WTC11 (cell line): ENCODE data around the gene COL5A2. TPM values are rescaled to one million over a fixed set of nuclear protein-coding genes. Genes with fewer than 3 reads are reported as not detected.
A peak's percentile ranks its signal among the peaks of the same experiment; 100 is the strongest.

Experiments used
- ATAC-seq: fragments of 200-7000 bp; cut with Tn5 transposase; 2 replicates; pipeline ENCODE4 v1.10.0; 2021; ENCODE audit warnings: mild to moderate bottlenecking, moderate library complexity
- CTCF ChIA-PET: fragments of 300-600 bp; sonication (Branson Sonifier 250); formaldehyde crosslinking; loops from one replicate; lab custom pipeline; 2021; ENCODE audit warnings: antibody characterized with exemption; lab: Charles Lee
- POLR2A ChIA-PET: fragments of 350-600 bp; sonication (Branson Sonifier 250); formaldehyde crosslinking; loops from one replicate; lab custom pipeline; 2021; ENCODE audit warnings: antibody characterized with exemption; lab: Charles Lee
- DNase-seq: peaks from one replicate; pipeline ENCODE4 v3.0.0; 2021; ENCODE audit warnings: low spot score
- H3K27ac Mint-ChIP-seq: 2 replicates; pipeline ENCODE4 v1.8.0; 2021; ENCODE audit warnings: mixed read lengths
- H3K27me3 Mint-ChIP-seq: 2 replicates; pipeline ENCODE4 v1.8.0; 2021; ENCODE audit warnings: low read depth, mild to moderate bottlenecking, moderate library complexity, mixed read lengths
- H3K36me3 Mint-ChIP-seq: 2 replicates; pipeline ENCODE4 v1.8.0; 2021; ENCODE audit warnings: mixed read lengths
- H3K4me1 Mint-ChIP-seq: 2 replicates; pipeline ENCODE4 v1.8.0; 2022; ENCODE audit warnings: mixed read lengths
- H3K4me3 Mint-ChIP-seq: 2 replicates; pipeline ENCODE4 v1.8.0; 2021; ENCODE audit warnings: mild to moderate bottlenecking, moderate library complexity, mixed read lengths
- H3K9me3 Mint-ChIP-seq: 2 replicates; pipeline ENCODE4 v1.8.0; 2021; ENCODE audit warnings: mixed read lengths
- ATF6 ChIP-seq: sonication (generic); formaldehyde crosslinking; IDR thresholded peaks from 2 replicates; pipeline ENCODE4 v1.8.1; 2023; ENCODE audit warnings: mild to moderate bottlenecking, missing genetic modification reagents
- CDX4 ChIP-seq: fragments of 250-450 bp; sonication (Bioruptor Pico); IDR thresholded peaks from 2 replicates; pipeline ENCODE4 v1.9.0; 2021; ENCODE audit warnings: moderate library complexity, mild to moderate bottlenecking, inconsistent platforms, borderline replicate concordance
- JUN ChIP-seq: sonication (generic); formaldehyde crosslinking; IDR thresholded peaks from 2 replicates; pipeline ENCODE4 v1.8.0; 2023; ENCODE audit warnings: mild to moderate bottlenecking, missing genetic modification reagents
- KAT7 ChIP-seq: sonication (generic); formaldehyde crosslinking; IDR thresholded peaks from 2 replicates; pipeline ENCODE4 v1.8.1; 2023; ENCODE audit warnings: missing genetic modification reagents, mild to moderate bottlenecking, borderline replicate concordance
- NFATC4 ChIP-seq: fragments of 250-450 bp; sonication (Bioruptor Pico); IDR thresholded peaks from 2 replicates; pipeline ENCODE4 v1.9.0; 2021; ENCODE audit warnings: mild to moderate bottlenecking
- NR3C1 ChIP-seq: sonication (generic); formaldehyde crosslinking; conservative IDR thresholded peaks from 2 replicates; pipeline ENCODE4 v1.8.1; 2023; ENCODE audit warnings: low read depth, mild to moderate bottlenecking, missing genetic modification reagents
- RORB ChIP-seq: fragments of 250-450 bp; sonication (Bioruptor Pico); IDR thresholded peaks from 2 replicates; pipeline ENCODE4 v1.9.0; 2021; ENCODE audit warnings: mild to moderate bottlenecking
- TCF7 ChIP-seq: sonication (generic); formaldehyde crosslinking; IDR thresholded peaks from 2 replicates; pipeline ENCODE4 v1.8.0; 2022; ENCODE audit warnings: mild to moderate bottlenecking, low read depth, missing genetic modification reagents, moderate library complexity
- USF1 ChIP-seq: sonication (generic); formaldehyde crosslinking; IDR thresholded peaks from 2 replicates; pipeline ENCODE4 v1.8.0; 2022; ENCODE audit warnings: mild to moderate bottlenecking, missing genetic modification reagents
- ZNF396 ChIP-seq: fragments of 250-450 bp; sonication (Bioruptor Pico); IDR thresholded peaks from 2 replicates; pipeline ENCODE4 v1.8.0; 2021; ENCODE audit warnings: mild to moderate bottlenecking, moderate library complexity, borderline replicate concordance
- ZNF671 ChIP-seq: fragments of 250-450 bp; sonication (Bioruptor Pico); IDR thresholded peaks from 2 replicates; pipeline ENCODE4 v1.8.0; 2021; ENCODE audit warnings: mild to moderate bottlenecking
- total RNA-seq: library from RNA; stranded (reverse); gene quantifications from 3 replicates; pipeline ENCODE4 v1.2.3, GENCODE V29; 2021
- TF ChIP-seq, protein P1 (sequence below): sonication (generic); formaldehyde crosslinking; IDR thresholded peaks from 2 replicates; pipeline ENCODE4 v1.8.0; 2023; ENCODE audit warnings: missing genetic modification reagents
- TF ChIP-seq, protein P2 (sequence below): sonication (generic); formaldehyde crosslinking; IDR thresholded peaks from 2 replicates; pipeline ENCODE4 v1.8.1; 2023; ENCODE audit warnings: mild to moderate bottlenecking, missing genetic modification reagents, moderate library complexity
- TF ChIP-seq, protein P3 (sequence below): sonication (generic); formaldehyde crosslinking; IDR thresholded peaks from 2 replicates; pipeline ENCODE4 v1.8.0; 2022; ENCODE audit warnings: missing genetic modification reagents

The COL5A2 gene
- total RNA-seq, 1 experiment from 2014 or later, result 16.0 TPM

DNA sequence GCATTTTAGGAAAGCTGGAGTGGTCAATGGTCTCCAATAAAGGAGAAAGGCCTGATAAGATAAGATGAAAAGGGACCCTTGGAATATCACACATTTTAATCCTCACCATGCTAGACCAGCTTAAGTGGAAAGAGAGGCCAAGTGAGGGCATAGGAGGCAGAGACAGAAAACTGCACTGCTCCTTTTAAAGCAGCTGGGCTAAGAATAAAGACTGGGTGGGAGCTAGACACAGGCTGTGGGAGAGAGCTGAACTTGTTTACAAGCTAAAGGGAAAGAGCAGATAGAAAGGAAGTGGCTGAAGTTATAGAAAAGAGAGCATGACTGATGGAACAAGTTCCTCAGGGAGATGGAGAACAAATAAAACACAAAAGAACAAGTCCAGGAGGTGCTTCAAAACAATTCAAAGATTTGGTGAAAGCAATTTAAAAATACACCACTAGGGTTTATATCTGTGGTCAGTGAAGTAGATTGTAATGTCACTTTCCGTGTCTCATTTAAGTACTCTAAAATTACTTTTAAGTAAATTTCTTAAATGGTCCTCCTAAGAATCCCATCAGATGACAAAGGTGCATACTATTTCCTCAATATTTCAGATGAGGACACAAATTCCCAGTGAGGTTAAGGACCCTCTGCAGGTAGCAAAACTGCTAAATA, 7.5 kb downstream of the COL5A2 start:
- Mint-ChIP-seq H3K36me3 (no peaks in the 10 kb centered on the region), H3K27ac (no peak overlapping the region), H3K9me3 (no peaks in the 10 kb centered on the region), H3K27me3 (no peaks in the 10 kb centered on the region), H3K4me3 (no peak overlapping the region), H3K4me1 (peaks cover 7% of the 10 kb centered on the region)
- ATAC-seq, result no peak
- no peak for DNase-seq
- POLR2A ChIA-PET, result no interaction called here
- CTCF ChIA-PET, result interaction anchor here (1.5 to 1.7 kb wide), 2 partner anchors 10 to 29 kb away, joined by 5 to 9 read pairs; no protein-coding TSS in a partner anchor
- no peak for TF ChIP-seq NR3C1 (CRISPR knock-in tag)
- no peak for TF ChIP-seq CDX4 (CRISPR knock-in tag)
- TF ChIP-seq, protein P1, sequence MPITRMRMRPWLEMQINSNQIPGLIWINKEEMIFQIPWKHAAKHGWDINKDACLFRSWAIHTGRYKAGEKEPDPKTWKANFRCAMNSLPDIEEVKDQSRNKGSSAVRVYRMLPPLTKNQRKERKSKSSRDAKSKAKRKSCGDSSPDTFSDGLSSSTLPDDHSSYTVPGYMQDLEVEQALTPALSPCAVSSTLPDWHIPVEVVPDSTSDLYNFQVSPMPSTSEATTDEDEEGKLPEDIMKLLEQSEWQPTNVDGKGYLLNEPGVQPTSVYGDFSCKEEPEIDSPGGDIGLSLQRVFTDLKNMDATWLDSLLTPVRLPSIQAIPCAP, result no peak
- TF ChIP-seq ZNF396 (CRISPR knock-in tag), result no peak
- no peak for TF ChIP-seq ZNF671 (CRISPR knock-in tag)
- TF ChIP-seq JUN, result no peak
- TF ChIP-seq, protein P2, sequence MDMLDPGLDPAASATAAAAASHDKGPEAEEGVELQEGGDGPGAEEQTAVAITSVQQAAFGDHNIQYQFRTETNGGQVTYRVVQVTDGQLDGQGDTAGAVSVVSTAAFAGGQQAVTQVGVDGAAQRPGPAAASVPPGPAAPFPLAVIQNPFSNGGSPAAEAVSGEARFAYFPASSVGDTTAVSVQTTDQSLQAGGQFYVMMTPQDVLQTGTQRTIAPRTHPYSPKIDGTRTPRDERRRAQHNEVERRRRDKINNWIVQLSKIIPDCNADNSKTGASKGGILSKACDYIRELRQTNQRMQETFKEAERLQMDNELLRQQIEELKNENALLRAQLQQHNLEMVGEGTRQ (CRISPR knock-in tag), result no peak
- TF ChIP-seq TCF7, result no peak
- TF ChIP-seq NFATC4 (CRISPR knock-in tag), result no peak
- no peak for TF ChIP-seq KAT7 (CRISPR knock-in tag)

- TF ChIP-seq ZNF396 (CRISPR knock-in tag) (no peak), NR3C1 (CRISPR knock-in tag) (no peak), RORB (no peak), USF1 (no peak), ATF6 (CRISPR knock-in tag) (no peak)
- TF ChIP-seq, protein P3, sequence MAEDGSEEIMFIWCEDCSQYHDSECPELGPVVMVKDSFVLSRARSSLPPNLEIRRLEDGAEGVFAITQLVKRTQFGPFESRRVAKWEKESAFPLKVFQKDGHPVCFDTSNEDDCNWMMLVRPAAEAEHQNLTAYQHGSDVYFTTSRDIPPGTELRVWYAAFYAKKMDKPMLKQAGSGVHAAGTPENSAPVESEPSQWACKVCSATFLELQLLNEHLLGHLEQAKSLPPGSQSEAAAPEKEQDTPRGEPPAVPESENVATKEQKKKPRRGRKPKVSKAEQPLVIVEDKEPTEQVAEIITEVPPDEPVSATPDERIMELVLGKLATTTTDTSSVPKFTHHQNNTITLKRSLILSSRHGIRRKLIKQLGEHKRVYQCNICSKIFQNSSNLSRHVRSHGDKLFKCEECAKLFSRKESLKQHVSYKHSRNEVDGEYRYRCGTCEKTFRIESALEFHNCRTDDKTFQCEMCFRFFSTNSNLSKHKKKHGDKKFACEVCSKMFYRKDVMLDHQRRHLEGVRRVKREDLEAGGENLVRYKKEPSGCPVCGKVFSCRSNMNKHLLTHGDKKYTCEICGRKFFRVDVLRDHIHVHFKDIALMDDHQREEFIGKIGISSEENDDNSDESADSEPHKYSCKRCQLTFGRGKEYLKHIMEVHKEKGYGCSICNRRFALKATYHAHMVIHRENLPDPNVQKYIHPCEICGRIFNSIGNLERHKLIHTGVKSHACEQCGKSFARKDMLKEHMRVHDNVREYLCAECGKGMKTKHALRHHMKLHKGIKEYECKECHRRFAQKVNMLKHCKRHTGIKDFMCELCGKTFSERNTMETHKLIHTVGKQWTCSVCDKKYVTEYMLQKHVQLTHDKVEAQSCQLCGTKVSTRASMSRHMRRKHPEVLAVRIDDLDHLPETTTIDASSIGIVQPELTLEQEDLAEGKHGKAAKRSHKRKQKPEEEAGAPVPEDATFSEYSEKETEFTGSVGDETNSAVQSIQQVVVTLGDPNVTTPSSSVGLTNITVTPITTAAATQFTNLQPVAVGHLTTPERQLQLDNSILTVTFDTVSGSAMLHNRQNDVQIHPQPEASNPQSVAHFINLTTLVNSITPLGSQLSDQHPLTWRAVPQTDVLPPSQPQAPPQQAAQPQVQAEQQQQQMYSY (CRISPR knock-in tag), result no peak
- no peak overlapping the region for H3K4me3 Mint-ChIP-seq
- no peaks in the 10 kb centered on the region for H3K9me3 Mint-ChIP-seq
- H3K27me3 Mint-ChIP-seq, result no peaks in the 10 kb centered on the region
- H3K36me3 Mint-ChIP-seq, result no peaks in the 10 kb centered on the region
- DNase-seq (no peak), ATAC-seq (0 out of 2 replicates have a peak, but pooled peaks have one; percentile 34)
- ChIA-PET POLR2A (no interaction called here), CTCF (no interaction called here)
- H3K4me1 Mint-ChIP-seq, result peaks cover 21% of the 10 kb centered on the region
- H3K27ac Mint-ChIP-seq, result no peak overlapping the region
Observed at GRCh38 chr2:189168856-189169499, 10.6 kb downstream of the COL5A2 start.
